Fibroblast of lung (primary cell): ENCODE data around the gene IZUMO4. TPM values are rescaled to one million over a fixed set of nuclear protein-coding genes. Genes with fewer than 3 reads are reported as not detected.

Source experiments
- DNase-seq, 2 donors: peaks; one replicate each; pipeline versions ENCODE4 v3.0.0 to v3.0.0-alpha.2; 2010; ENCODE audit warnings: low read depth in 2 of 2
- H2AFZ ChIP-seq: 2 replicates; pipeline ENCODE4 v1.5.1; 2012; ENCODE audit warnings: low read length, control low read depth, inconsistent platforms
- H3K27ac ChIP-seq: 2 replicates; pipeline ENCODE4 v1.5.1; 2011; ENCODE audit warnings: low read length, control low read depth; ENCODE audit not compliant: insufficient read depth
- H3K27me3 ChIP-seq: 2 replicates; pipeline ENCODE4 v1.5.1; 2011; ENCODE audit warnings: mild to moderate bottlenecking, low read length; ENCODE audit not compliant: control insufficient read depth, insufficient read depth
- H3K36me3 ChIP-seq: 2 replicates; pipeline ENCODE4 v1.5.1; 2011; ENCODE audit warnings: low read length; ENCODE audit not compliant: control insufficient read depth, insufficient read depth
- H3K4me1 ChIP-seq: 2 replicates; pipeline ENCODE4 v1.5.1; 2011; ENCODE audit warnings: low read length; ENCODE audit not compliant: control insufficient read depth, insufficient read depth; ENCODE audit errors: extremely low read depth
- H3K4me2 ChIP-seq: 2 replicates; pipeline ENCODE4 v1.5.1; 2011; ENCODE audit warnings: low read length, control low read depth; ENCODE audit not compliant: insufficient read depth; ENCODE audit errors: extremely low read depth
- H3K4me3 ChIP-seq, 4 experiments: fragments of 200-600 bp in 1 of 4; sonication (generic) in 1 of 4; replicated peaks in 1 of 4; 2 replicates each; pipeline ENCODE4 v1.5.1; 2011 to 2016; ENCODE audit warnings: low read length in 4 of 4, low read depth in 3 of 4, mild to moderate bottlenecking in 3 of 4, control low read depth in 2 of 4, inconsistent platforms in 1 of 4, mixed read lengths in 1 of 4; ENCODE audit not compliant: insufficient read depth in 1 of 4; ENCODE audit errors: control extremely low read depth in 1 of 4
- H3K79me2 ChIP-seq: 2 replicates; pipeline ENCODE4 v1.5.1; 2012; ENCODE audit warnings: mild to moderate bottlenecking, low read length, inconsistent platforms; ENCODE audit not compliant: control insufficient read depth, insufficient read depth
- H3K9ac ChIP-seq: 2 replicates; pipeline ENCODE4 v1.5.1; 2011; ENCODE audit warnings: mild to moderate bottlenecking, low read length, control low read depth; ENCODE audit not compliant: insufficient read depth
- H3K9me3 ChIP-seq: 2 replicates; pipeline ENCODE4 v1.5.1; 2012; ENCODE audit warnings: low read depth, low read length; ENCODE audit not compliant: control insufficient read depth, insufficient read depth
- H4K20me1 ChIP-seq: 2 replicates; pipeline ENCODE4 v1.5.1; 2011; ENCODE audit warnings: low read length; ENCODE audit not compliant: control insufficient read depth, insufficient read depth; ENCODE audit errors: extremely low read depth
- EZH2 ChIP-seq: IDR thresholded peaks from 2 replicates; pipeline ENCODE4 v1.5.1; 2012; ENCODE audit warnings: low read length, control low read depth, mild to moderate bottlenecking; ENCODE audit errors: missing control alignments
- polyA plus RNA-seq, 2 donors: library from polyadenylated mRNA; depleted of rRNA in 1 of 2; stranded (reverse) in 1 of 2; unstranded in 1 of 2; fragments of >200 nt; gene quantifications; 2 replicates each; pipeline ENCODE4 v1.2.1, GENCODE V29; 2011 to 2012; ENCODE audit warnings: missing spikeins in 1 of 2
- total RNA-seq: library from RNA; depleted of rRNA; stranded (reverse); fragments of >200 nt; gene quantifications from 2 replicates; pipeline ENCODE4 v1.2.1, GENCODE V29; 2014
- TF ChIP-seq, protein P1 (sequence below), 2 donors: IDR thresholded peaks in 1 of 2; conservative IDR thresholded peaks in 1 of 2; 1 replicate in 1 of 2; 2 replicates in 1 of 2; pipeline ENCODE4 v1.5.1; 2011 to 2012; ENCODE audit warnings: low read length in 2 of 2, control low read depth in 1 of 2, inconsistent platforms in 1 of 2, low read depth in 1 of 2, mild to moderate bottlenecking in 1 of 2

Gene IZUMO4
- total and polyA plus RNA-seq, 2 donors (not counting 1 experiment from before 2014, with no cell fraction given) = 0.56 to 1.3 TPM

DNA sequence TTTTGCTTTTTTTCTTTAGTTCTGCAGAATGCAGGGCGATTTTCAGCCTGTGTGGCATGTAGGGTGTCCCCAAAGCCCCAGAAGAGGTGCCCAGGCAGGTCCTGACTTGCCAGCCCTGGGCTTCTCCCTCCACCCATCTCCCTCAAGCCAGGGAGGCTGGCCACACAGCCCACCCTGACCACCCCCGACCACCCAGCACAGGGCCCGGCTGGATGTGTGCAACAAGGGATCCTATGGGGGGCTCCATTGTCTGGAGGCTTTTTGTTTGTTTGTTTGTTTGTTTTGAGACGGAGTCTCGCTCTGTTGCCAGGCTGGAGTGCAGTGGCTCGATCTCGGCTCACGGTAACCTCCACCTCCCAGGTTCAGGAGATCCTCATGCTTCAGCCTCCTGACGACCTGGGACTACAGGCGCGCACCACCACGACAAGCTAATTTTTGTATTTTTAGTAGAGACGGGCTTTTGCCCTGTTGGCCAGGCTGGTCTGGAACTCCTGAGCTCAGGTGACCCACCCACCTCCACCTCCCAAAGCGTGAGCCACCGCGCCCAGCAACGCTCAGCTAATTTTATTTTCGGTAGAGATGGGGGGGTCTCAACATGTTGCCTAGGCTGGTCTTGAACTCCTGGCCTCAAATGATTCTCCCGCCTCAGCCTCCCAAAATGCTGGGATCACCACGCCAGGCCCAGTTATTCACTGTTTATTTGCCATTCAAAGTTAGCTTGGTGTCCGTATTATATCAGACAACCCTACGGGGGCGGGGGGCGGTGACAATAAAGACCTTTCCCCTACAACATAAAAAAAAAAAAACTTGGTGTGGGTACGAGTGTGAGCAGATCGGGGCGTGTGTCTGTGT, 37.9 kb upstream of the IZUMO4 start:
- H3K9me3 ChIP-seq = no peaks in the 10 kb centered on the region
- peak overlapping the region; percentile 95 for H3K27ac ChIP-seq
- H3K79me2 ChIP-seq = no peaks in the 10 kb centered on the region
- no peaks in the 10 kb centered on the region for H3K36me3 ChIP-seq
- H3K4me1 ChIP-seq = peaks cover 31% of the 10 kb centered on the region
- TF ChIP-seq EZH2 = no peak
- TF ChIP-seq, protein P1, sequence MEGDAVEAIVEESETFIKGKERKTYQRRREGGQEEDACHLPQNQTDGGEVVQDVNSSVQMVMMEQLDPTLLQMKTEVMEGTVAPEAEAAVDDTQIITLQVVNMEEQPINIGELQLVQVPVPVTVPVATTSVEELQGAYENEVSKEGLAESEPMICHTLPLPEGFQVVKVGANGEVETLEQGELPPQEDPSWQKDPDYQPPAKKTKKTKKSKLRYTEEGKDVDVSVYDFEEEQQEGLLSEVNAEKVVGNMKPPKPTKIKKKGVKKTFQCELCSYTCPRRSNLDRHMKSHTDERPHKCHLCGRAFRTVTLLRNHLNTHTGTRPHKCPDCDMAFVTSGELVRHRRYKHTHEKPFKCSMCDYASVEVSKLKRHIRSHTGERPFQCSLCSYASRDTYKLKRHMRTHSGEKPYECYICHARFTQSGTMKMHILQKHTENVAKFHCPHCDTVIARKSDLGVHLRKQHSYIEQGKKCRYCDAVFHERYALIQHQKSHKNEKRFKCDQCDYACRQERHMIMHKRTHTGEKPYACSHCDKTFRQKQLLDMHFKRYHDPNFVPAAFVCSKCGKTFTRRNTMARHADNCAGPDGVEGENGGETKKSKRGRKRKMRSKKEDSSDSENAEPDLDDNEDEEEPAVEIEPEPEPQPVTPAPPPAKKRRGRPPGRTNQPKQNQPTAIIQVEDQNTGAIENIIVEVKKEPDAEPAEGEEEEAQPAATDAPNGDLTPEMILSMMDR (conservative IDR thresholded peaks at IDR 0.05 in 1 of 2, IDR thresholded peaks at IDR 0.05 in 1 of 2; ENCODE audit: low read depth in 1 of 2, low read length in 2 of 2) = no peak
- no peaks in the 10 kb centered on the region for H4K20me1 ChIP-seq
- DNase-seq = no peak
- H3K27me3 ChIP-seq = no peaks in the 10 kb centered on the region
- H3K9ac ChIP-seq = no peak overlapping the region
- H3K4me2 ChIP-seq = no peak overlapping the region
- H3K4me3 ChIP-seq = no peak overlapping the region
- no peak overlapping the region for H2AFZ ChIP-seq

DNA sequence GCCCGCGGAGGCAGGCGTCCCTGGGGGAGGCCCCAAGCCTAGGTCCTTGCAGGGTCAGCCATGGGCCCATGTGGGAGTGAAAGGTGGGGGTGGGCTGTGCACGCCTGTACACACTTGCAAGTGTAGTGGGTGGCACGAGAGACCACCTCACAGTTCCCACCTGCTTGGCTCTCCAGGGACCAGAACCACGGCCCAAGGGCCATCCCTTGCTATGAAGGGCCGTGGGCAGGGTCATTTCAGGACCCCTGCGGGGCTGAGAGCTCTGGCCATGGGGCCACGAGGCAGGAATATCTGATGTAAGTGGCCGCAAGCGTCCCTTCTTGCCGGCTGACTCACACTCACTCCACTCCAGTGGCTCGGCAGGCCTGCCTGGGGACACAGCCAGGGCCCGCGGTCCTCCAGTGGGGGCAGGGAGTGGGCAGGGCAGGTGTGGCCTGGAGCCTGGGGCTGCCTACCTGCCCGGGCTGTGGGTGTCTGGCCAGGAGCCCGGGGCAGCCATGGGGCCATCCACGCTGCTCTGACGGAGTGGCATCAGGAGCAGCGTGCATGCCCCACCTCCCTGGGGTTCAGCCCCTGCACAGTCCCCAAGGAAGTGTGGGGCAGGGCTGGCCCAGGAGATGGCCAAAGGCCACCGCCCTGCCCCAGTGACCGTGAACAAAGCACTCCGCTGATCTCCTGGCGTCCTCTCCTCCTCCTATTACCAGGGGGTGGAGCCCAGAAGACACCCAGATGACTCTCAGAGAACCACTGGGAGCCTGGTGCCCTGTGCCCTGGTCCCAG, 37.1 kb upstream of the IZUMO4 start:
- H3K36me3 ChIP-seq = no peaks in the 10 kb centered on the region
- no peak overlapping the region for H3K4me3 ChIP-seq
- peak overlapping the region; percentile 95 for H3K27ac ChIP-seq
- peaks cover 35% of the 10 kb centered on the region for H3K4me1 ChIP-seq
- H2AFZ ChIP-seq = no peak overlapping the region
- peak; percentile 73 to 89 for DNase-seq
- no peaks in the 10 kb centered on the region for H3K27me3 ChIP-seq
- H3K79me2 ChIP-seq = no peaks in the 10 kb centered on the region
- no peaks in the 10 kb centered on the region for H4K20me1 ChIP-seq
- no peaks in the 10 kb centered on the region for H3K9me3 ChIP-seq
- no peak overlapping the region for H3K4me2 ChIP-seq
- TF ChIP-seq, protein P1 (conservative IDR thresholded peaks at IDR 0.05 in 1 of 2, IDR thresholded peaks at IDR 0.05 in 1 of 2; ENCODE audit: low read depth in 1 of 2, low read length in 2 of 2) = no peak
- TF ChIP-seq EZH2 = no peak
- peak overlapping the region; percentile 49 for H3K9ac ChIP-seq

DNA sequence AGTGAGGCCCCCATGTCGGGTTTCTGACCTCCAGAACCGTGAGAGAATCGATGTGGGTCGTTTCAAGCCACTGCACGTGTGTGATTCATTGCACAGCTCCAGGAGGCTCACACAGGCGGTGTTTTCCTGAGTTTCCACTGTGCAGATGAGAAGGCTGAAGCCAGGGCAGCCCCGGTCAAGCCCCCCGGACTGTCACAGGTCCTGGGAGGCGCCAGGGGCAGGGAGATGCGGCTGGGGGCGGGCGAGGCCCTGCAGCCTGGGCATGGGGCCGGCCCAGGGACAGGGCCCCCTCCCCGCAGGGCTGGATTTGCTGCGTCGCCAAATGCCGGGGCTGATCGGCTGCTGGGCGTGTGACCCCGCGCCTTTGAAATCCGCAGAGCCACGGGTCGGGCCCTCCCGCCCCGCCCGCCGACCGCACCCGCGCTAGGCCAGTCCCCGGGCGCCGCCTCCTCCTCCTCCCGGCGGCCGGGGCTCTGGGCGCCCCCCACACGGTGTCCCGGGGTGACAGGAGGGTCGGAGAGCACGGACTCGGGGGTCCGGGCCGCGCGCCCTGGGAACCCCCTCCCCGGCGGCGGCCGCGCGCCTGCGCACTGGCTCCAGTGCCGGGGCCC, 35.7 kb upstream of the IZUMO4 start:
- TF ChIP-seq, protein P1 (conservative IDR thresholded peaks at IDR 0.05 in 1 of 2, IDR thresholded peaks at IDR 0.05 in 1 of 2; ENCODE audit: low read depth in 1 of 2, low read length in 2 of 2) = no peak
- no peak for TF ChIP-seq EZH2
- no peaks in the 10 kb centered on the region for H3K27me3 ChIP-seq
- no peaks in the 10 kb centered on the region for H4K20me1 ChIP-seq
- H3K36me3 ChIP-seq = no peaks in the 10 kb centered on the region
- peaks cover 36% of the 10 kb centered on the region for H3K4me1 ChIP-seq
- peak overlapping the region; percentile 22 to 65 (median 32) for H3K4me3 ChIP-seq
- no peaks in the 10 kb centered on the region for H3K9me3 ChIP-seq
- H3K79me2 ChIP-seq = no peaks in the 10 kb centered on the region
- DNase-seq = peak; percentile 58 to 89
- H2AFZ ChIP-seq = no peak overlapping the region
- H3K27ac ChIP-seq = peak overlapping the region; percentile 95
- H3K4me2 ChIP-seq = peak overlapping the region; percentile 73
- H3K9ac ChIP-seq = peak overlapping the region; percentile 97
